HepG2 (cell line): Measurements from ENCODE around the gene NOXA1. TPM values are rescaled to one million over a fixed set of nuclear protein-coding genes. Genes with fewer than 3 reads are reported as not detected.
A peak's percentile ranks its signal among the peaks of the same experiment; 100 is the strongest.

Experiments used
- ATF7 ChIP-seq, 2 experiments: fragments of 450-650 bp in 1 of 2; sonication (generic) in 1 of 2; formaldehyde crosslinking in 1 of 2; IDR thresholded peaks; 2 replicates each; pipeline versions ENCODE4 v1.4.0 to v1.6.1; 2016 to 2020; ENCODE audit warnings: antibody characterized with exemption in 1 of 2, mild to moderate bottlenecking in 1 of 2, missing genetic modification reagents in 1 of 2
- EHMT2 ChIP-seq: fragments of 200-600 bp; sonication (generic); IDR thresholded peaks from 2 replicates; pipeline ENCODE4 v1.7.0; 2017; ENCODE audit warnings: antibody characterized with exemption, low read depth, low read length, borderline replicate concordance
- FOXC1 ChIP-seq: sonication (generic); formaldehyde crosslinking; IDR thresholded peaks from 2 replicates; pipeline ENCODE4 v1.8.0; 2022; ENCODE audit warnings: mild to moderate bottlenecking, missing genetic modification reagents, borderline replicate concordance
- HES4 ChIP-seq: sonication (generic); formaldehyde crosslinking; IDR thresholded peaks from 2 replicates; pipeline ENCODE4 v1.9.0; 2021; ENCODE audit warnings: mild to moderate bottlenecking, missing genetic modification reagents, borderline replicate concordance
- JDP2 ChIP-seq: sonication (generic); formaldehyde crosslinking; IDR thresholded peaks from 2 replicates; pipeline ENCODE4 v1.8.1; 2022; ENCODE audit warnings: missing genetic modification reagents, borderline replicate concordance
- ZNF788 ChIP-seq: sonication (generic); formaldehyde crosslinking; IDR thresholded peaks from 2 replicates; pipeline ENCODE4 v1.5.0; 2020; ENCODE audit warnings: mild to moderate bottlenecking, missing genetic modification reagents, borderline replicate concordance
- polyA plus RNA-seq, 8 experiments: library from polyadenylated mRNA; depleted of rRNA in 3 of 8; stranded (reverse) in 7 of 8; unstranded in 1 of 8; fragments of >200 nt; fragmentation: Illumina TruSeq in 4 of 8; extraction: Trizol in 4 of 8; gene quantifications; 2 replicates each; pipeline versions ENCODE4 v1.2.1 to v1.2.3, GENCODE V29; 2011 to 2016; ENCODE audit warnings: low read depth in 4 of 8, missing spikeins in 1 of 8, mixed read lengths in 1 of 8; ENCODE audit not compliant: insufficient read depth in 1 of 8
- total RNA-seq, 5 experiments: library from RNA; depleted of rRNA; stranded (reverse); fragments of >200 nt; fragmentation: Illumina TruSeq; extraction: Trizol; gene quantifications; 2 replicates each; pipeline ENCODE4 v1.2.3, GENCODE V29; 2016; ENCODE audit warnings: low read depth in 1 of 5
- TF ChIP-seq, protein P1 (sequence below): sonication (generic); formaldehyde crosslinking; IDR thresholded peaks from one replicate; pipeline ENCODE4 v1.5.1; 2020; ENCODE audit warnings: mild to moderate bottlenecking, missing genetic modification reagents; ENCODE audit errors: not compliant biosample characterization
- TF ChIP-seq, protein P2 (sequence below): sonication (generic); formaldehyde crosslinking; IDR thresholded peaks from 2 replicates; pipeline ENCODE4 v1.9.0; 2021; ENCODE audit warnings: mild to moderate bottlenecking, missing genetic modification reagents
- TF ChIP-seq, protein P3 (sequence below): sonication (generic); formaldehyde crosslinking; IDR thresholded peaks from 2 replicates; pipeline ENCODE4 v1.4.0; 2020; ENCODE audit warnings: mild to moderate bottlenecking, missing genetic modification reagents, borderline replicate concordance

Gene NOXA1
- total and polyA plus RNA-seq, 2 of the 13 experiments (the other 11 are each of a cell fraction or from before 2014, with no cell fraction given): 0.78 to 1.2 TPM

DNA sequence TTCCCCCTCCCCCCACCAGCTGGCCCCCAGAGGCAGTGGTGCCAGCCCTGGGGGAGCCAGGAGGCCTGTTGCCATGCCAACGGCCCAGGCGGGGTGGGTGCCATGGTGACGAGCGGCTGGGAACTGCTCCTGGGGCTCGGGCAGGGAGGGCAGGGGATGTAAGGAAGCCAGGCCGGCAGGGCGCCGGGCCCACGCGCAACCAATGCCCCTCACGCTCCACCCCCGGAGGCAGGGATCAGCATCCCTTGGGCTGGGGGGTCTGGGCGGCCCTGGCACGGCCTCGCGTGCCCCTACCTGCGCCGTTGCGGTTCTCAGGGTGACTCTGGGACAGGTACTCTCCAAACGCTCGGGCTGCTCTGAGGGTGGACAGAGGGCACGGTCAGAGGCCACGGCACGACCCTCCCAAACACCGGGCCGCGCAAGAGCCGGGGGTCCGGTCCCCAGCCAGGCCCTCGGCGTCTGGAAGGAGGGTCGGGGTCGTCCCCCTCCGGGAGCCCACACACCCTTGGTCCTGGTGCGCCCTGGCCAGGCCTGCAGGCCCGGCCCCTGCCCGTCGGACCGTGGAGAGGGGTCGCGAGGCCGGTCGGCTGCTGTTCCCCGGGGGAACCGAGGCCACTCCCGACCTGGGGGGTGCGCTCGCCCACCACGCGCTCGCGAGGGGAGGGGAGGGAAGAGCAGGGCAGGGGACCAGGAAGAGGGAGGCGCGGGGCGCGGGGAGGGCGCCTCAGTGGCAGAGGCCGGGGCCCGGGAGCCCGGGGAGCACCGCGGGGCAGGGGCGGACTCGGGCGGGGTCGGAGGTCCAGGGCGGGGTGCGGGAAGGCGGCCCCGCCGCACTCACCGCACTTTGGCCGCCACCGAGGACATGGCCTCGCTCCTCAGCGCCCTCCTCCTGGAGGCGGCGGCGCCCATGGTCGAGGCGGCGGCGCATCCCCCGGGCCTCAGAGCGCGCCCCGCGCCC, 35.3 kb downstream of the NOXA1 start (continued):
- TF ChIP-seq, protein P1, sequence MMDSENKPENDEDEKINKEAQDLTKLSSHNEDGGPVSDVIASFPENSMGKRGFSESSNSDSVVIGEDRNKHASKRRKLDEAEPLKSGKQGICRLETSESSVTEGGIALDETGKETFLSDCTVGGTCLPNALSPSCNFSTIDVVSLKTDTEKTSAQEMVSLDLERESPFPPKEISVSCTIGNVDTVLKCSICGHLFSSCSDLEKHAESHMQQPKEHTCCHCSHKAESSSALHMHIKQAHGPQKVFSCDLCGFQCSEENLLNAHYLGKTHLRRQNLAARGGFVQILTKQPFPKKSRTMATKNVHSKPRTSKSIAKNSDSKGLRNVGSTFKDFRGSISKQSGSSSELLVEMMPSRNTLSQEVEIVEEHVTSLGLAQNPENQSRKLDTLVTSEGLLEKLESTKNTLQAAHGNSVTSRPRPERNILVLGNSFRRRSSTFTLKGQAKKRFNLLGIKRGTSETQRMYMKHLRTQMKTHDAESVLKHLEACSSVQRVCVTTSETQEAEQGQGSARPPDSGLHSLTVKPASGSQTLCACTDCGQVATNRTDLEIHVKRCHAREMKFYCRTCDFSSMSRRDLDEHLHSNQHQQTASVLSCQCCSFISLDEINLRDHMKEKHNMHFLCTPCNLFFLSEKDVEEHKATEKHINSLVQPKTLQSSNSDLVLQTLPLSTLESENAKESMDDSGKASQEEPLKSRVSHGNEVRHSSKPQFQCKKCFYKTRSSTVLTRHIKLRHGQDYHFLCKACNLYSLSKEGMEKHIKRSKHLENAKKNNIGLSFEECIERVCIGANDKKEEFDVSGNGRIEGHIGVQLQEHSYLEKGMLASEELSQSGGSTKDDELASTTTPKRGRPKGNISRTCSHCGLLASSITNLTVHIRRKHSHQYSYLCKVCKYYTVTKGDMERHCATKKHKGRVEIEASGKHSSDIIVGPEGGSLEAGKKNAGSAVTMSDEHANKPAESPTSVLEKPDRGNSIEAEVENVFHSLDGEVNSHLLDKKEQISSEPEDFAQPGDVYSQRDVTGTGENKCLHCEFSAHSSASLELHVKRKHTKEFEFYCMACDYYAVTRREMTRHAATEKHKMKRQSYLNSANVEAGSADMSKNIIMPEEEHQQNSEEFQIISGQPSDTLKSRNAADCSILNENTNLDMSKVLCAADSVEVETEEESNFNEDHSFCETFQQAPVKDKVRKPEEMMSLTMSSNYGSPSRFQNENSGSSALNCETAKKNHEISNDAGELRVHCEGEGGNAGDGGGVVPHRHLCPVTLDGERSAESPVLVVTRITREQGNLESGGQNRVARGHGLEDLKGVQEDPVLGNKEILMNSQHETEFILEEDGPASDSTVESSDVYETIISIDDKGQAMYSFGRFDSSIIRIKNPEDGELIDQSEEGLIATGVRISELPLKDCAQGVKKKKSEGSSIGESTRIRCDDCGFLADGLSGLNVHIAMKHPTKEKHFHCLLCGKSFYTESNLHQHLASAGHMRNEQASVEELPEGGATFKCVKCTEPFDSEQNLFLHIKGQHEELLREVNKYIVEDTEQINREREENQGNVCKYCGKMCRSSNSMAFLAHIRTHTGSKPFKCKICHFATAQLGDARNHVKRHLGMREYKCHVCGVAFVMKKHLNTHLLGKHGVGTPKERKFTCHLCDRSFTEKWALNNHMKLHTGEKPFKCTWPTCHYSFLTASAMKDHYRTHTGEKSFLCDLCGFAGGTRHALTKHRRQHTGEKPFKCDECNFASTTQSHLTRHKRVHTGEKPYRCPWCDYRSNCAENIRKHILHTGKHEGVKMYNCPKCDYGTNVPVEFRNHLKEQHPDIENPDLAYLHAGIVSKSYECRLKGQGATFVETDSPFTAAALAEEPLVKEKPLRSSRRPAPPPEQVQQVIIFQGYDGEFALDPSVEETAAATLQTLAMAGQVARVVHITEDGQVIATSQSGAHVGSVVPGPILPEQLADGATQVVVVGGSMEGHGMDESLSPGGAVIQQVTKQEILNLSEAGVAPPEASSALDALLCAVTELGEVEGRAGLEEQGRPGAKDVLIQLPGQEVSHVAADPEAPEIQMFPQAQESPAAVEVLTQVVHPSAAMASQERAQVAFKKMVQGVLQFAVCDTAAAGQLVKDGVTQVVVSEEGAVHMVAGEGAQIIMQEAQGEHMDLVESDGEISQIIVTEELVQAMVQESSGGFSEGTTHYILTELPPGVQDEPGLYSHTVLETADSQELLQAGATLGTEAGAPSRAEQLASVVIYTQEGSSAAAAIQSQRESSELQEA (CRISPR knock-in tag): no peak
- no peak for TF ChIP-seq EHMT2
- no peak for TF ChIP-seq HES4 (CRISPR knock-in tag)
- TF ChIP-seq ATF7 (IDR thresholded peaks at IDR 0.05): no peak
- no peak for TF ChIP-seq ATF7 (CRISPR knock-in tag; IDR thresholded peaks at IDR 0.05)
- no peak for TF ChIP-seq FOXC1 (CRISPR knock-in tag)
- TF ChIP-seq JDP2 (CRISPR knock-in tag): no peak; the same call in 1 of the 2 replicates
- TF ChIP-seq, protein P2, sequence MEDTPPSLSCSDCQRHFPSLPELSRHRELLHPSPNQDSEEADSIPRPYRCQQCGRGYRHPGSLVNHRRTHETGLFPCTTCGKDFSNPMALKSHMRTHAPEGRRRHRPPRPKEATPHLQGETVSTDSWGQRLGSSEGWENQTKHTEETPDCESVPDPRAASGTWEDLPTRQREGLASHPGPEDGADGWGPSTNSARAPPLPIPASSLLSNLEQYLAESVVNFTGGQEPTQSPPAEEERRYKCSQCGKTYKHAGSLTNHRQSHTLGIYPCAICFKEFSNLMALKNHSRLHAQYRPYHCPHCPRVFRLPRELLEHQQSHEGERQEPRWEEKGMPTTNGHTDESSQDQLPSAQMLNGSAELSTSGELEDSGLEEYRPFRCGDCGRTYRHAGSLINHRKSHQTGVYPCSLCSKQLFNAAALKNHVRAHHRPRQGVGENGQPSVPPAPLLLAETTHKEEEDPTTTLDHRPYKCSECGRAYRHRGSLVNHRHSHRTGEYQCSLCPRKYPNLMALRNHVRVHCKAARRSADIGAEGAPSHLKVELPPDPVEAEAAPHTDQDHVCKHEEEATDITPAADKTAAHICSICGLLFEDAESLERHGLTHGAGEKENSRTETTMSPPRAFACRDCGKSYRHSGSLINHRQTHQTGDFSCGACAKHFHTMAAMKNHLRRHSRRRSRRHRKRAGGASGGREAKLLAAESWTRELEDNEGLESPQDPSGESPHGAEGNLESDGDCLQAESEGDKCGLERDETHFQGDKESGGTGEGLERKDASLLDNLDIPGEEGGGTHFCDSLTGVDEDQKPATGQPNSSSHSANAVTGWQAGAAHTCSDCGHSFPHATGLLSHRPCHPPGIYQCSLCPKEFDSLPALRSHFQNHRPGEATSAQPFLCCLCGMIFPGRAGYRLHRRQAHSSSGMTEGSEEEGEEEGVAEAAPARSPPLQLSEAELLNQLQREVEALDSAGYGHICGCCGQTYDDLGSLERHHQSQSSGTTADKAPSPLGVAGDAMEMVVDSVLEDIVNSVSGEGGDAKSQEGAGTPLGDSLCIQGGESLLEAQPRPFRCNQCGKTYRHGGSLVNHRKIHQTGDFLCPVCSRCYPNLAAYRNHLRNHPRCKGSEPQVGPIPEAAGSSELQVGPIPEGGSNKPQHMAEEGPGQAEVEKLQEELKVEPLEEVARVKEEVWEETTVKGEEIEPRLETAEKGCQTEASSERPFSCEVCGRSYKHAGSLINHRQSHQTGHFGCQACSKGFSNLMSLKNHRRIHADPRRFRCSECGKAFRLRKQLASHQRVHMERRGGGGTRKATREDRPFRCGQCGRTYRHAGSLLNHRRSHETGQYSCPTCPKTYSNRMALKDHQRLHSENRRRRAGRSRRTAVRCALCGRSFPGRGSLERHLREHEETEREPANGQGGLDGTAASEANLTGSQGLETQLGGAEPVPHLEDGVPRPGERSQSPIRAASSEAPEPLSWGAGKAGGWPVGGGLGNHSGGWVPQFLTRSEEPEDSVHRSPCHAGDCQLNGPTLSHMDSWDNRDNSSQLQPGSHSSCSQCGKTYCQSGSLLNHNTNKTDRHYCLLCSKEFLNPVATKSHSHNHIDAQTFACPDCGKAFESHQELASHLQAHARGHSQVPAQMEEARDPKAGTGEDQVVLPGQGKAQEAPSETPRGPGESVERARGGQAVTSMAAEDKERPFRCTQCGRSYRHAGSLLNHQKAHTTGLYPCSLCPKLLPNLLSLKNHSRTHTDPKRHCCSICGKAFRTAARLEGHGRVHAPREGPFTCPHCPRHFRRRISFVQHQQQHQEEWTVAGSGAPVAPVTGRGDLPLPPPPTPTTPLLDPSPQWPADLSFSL (CRISPR knock-in tag): no peak
- TF ChIP-seq, protein P3, sequence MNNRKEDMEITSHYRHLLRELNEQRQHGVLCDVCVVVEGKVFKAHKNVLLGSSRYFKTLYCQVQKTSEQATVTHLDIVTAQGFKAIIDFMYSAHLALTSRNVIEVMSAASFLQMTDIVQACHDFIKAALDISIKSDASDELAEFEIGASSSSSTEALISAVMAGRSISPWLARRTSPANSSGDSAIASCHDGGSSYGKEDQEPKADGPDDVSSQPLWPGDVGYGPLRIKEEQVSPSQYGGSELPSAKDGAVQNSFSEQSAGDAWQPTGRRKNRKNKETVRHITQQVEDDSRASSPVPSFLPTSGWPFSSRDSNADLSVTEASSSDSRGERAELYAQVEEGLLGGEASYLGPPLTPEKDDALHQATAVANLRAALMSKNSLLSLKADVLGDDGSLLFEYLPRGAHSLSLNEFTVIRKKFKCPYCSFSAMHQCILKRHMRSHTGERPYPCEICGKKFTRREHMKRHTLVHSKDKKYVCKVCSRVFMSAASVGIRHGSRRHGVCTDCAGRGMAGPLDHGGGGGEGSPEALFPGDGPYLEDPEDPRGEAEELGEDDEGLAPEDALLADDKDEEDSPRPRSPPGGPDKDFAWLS: no peak
- TF ChIP-seq ZNF788 (CRISPR knock-in tag): 0 out of 2 replicates have a peak, but pooled peaks have one; percentile 37
